Neural progenitor cell (in vitro differentiated cells): ENCODE results near the gene KRTAP5-6. TPM values are rescaled to one million over a fixed set of nuclear protein-coding genes. Genes with fewer than 3 reads are reported as not detected.

Experiments
- DNase-seq: peaks from one replicate; pipeline ENCODE4 v3.0.0-alpha.2; 2016; ENCODE audit warnings: low spot score
- H2AFZ ChIP-seq: fragments of 200-600 bp; sonication (generic); replicated peaks from 2 replicates; pipeline ENCODE4 v1.6.1; 2016; ENCODE audit warnings: antibody characterized with exemption
- H3F3A ChIP-seq: fragments of 200-600 bp; sonication (generic); 2 replicates; pipeline ENCODE4 v1.6.1; 2016; ENCODE audit warnings: antibody characterized with exemption, low read depth
- H3K27ac ChIP-seq: fragments of 200-600 bp; sonication (generic); 2 replicates; pipeline ENCODE4 v1.5.1; 2016; ENCODE audit warnings: mild to moderate bottlenecking
- H3K27me3 ChIP-seq: fragments of 200-600 bp; sonication (generic); 2 replicates; pipeline ENCODE4 v1.6.1; 2016; ENCODE audit warnings: mild to moderate bottlenecking, moderate library complexity
- H3K36me3 ChIP-seq: fragments of 200-600 bp; sonication (generic); 2 replicates; pipeline ENCODE4 v1.5.1; 2016
- H3K4me1 ChIP-seq: fragments of 200-600 bp; sonication (generic); 2 replicates; pipeline ENCODE4 v1.6.1; 2016; ENCODE audit warnings: mixed run types
- H3K4me2 ChIP-seq: fragments of 200-600 bp; sonication (generic); 2 replicates; pipeline ENCODE4 v1.6.1; 2016
- H3K4me3 ChIP-seq: fragments of 200-600 bp; sonication (generic); 2 replicates; pipeline ENCODE4 v1.5.1; 2016
- H3K79me2 ChIP-seq: fragments of 200-600 bp; sonication (generic); 2 replicates; pipeline ENCODE4 v1.6.1; 2016; ENCODE audit warnings: low read depth
- H3K9ac ChIP-seq: fragments of 200-600 bp; sonication (generic); 2 replicates; pipeline ENCODE4 v1.6.1; 2016
- H3K9me3 ChIP-seq: fragments of 200-600 bp; sonication (generic); 2 replicates; pipeline ENCODE4 v1.5.1; 2016; ENCODE audit warnings: low read depth
- H4K20me1 ChIP-seq: fragments of 200-600 bp; sonication (generic); 2 replicates; pipeline ENCODE4 v1.6.1; 2016; ENCODE audit warnings: low read depth
- H3K27ac Mint-ChIP-seq: 3 replicates; pipeline ENCODE4 v1.8.0; 2021; ENCODE audit warnings: mixed read lengths
- H3K27me3 Mint-ChIP-seq: 2 replicates; pipeline ENCODE4 v1.8.0; 2022; ENCODE audit warnings: low read depth, mild to moderate bottlenecking, inconsistent platforms, moderate library complexity, mixed read lengths; ENCODE audit not compliant: insufficient read depth
- H3K36me3 Mint-ChIP-seq: 3 replicates; pipeline ENCODE4 v1.8.0; 2021; ENCODE audit warnings: mixed read lengths
- H3K4me1 Mint-ChIP-seq: 3 replicates; pipeline ENCODE4 v1.8.0; 2021; ENCODE audit warnings: mixed read lengths
- H3K4me3 Mint-ChIP-seq: 3 replicates; pipeline ENCODE4 v1.8.0; 2021; ENCODE audit warnings: mild to moderate bottlenecking, moderate library complexity, mixed read lengths
- H3K9me3 Mint-ChIP-seq: 3 replicates; pipeline ENCODE4 v1.8.0; 2020; ENCODE audit warnings: mixed read lengths
- CTCF ChIP-seq: fragments of 200-600 bp; sonication (generic); IDR thresholded peaks from 2 replicates; pipeline ENCODE4 v1.5.1; 2017; ENCODE audit warnings: antibody characterized with exemption, mild to moderate bottlenecking
- EZH2 ChIP-seq: fragments of 200-600 bp; sonication (generic); IDR thresholded peaks from 2 replicates; pipeline ENCODE4 v1.6.1; 2017; ENCODE audit warnings: antibody characterized with exemption, mild to moderate bottlenecking, moderate library complexity
- EZH2phosphoT487 ChIP-seq: fragments of 200-600 bp; sonication (generic); IDR thresholded peaks from 2 replicates; pipeline ENCODE4 v1.6.1; 2017; ENCODE audit warnings: antibody characterized with exemption
- total RNA-seq: library from RNA; depleted of rRNA; stranded (reverse); fragments of >200 nt; gene quantifications from 2 replicates; pipeline ENCODE4 v1.2.3, GENCODE V29; 2015; ENCODE audit warnings: low replicate concordance

Gene KRTAP5-6
- total RNA-seq, 1 donor from 2014 or later, result not detected

GRCh38 chr11:1694064-1694845 lies 2.7 kb upstream of the KRTAP5-6 start:
- Mint-ChIP-seq H3K4me3 (peak overlapping the region; percentile 24), H3K36me3 (no peaks in the 10 kb centered on the region), H3K27ac (no peak overlapping the region), H3K27me3 (peaks cover 14% of the 10 kb centered on the region), H3K4me1 (peaks cover 13% of the 10 kb centered on the region), H3K9me3 (peaks cover 3% of the 10 kb centered on the region)
- no peaks in the 10 kb centered on the region for H3K79me2 ChIP-seq
- TF ChIP-seq EZH2 (no peak), CTCF (peak; percentile 95)
- no peaks in the 10 kb centered on the region for H3K9me3 ChIP-seq
- peak; percentile 94 for DNase-seq
- H3K36me3 ChIP-seq, result no peaks in the 10 kb centered on the region
- peak overlapping the region; percentile 80 for H2AFZ ChIP-seq
- H3K27me3 ChIP-seq, result peaks cover 9% of the 10 kb centered on the region
- peaks cover 5% of the 10 kb centered on the region for H3K4me1 ChIP-seq
- H3K4me3 ChIP-seq, result peak overlapping the region; percentile 48
- no peak overlapping the region for H3K27ac ChIP-seq
- H4K20me1 ChIP-seq, result no peaks in the 10 kb centered on the region
- H3K4me2 ChIP-seq, result peak overlapping the region; percentile 87
- H3F3A ChIP-seq, result peaks cover 3% of the 10 kb centered on the region
- no peak overlapping the region for H3K9ac ChIP-seq

GRCh38 chr11:1694846-1695547 lies 2.0 kb upstream of the KRTAP5-6 start:
- Mint-ChIP-seq H3K4me1 (peaks cover 13% of the 10 kb centered on the region), H3K27ac (no peak overlapping the region), H3K36me3 (no peaks in the 10 kb centered on the region), H3K27me3 (peaks cover 15% of the 10 kb centered on the region), H3K9me3 (peaks cover 3% of the 10 kb centered on the region), H3K4me3 (no peak overlapping the region)
- TF ChIP-seq EZH2, result no peak
- TF ChIP-seq EZH2phosphoT487, result no peak
- TF ChIP-seq CTCF, result no peak
- Histone ChIP-seq H3K4me1 (peaks cover 5% of the 10 kb centered on the region), H3K79me2 (no peaks in the 10 kb centered on the region), H3K9me3 (no peaks in the 10 kb centered on the region), H2AFZ (no peak overlapping the region), H3K9ac (no peak overlapping the region), H4K20me1 (no peaks in the 10 kb centered on the region), H3K36me3 (no peaks in the 10 kb centered on the region), H3F3A (peaks cover 3% of the 10 kb centered on the region), H3K27ac (no peak overlapping the region), H3K4me3 (no peak overlapping the region), H3K4me2 (no peak overlapping the region), H3K27me3 (peaks cover 9% of the 10 kb centered on the region)
- no peak for DNase-seq

GRCh38 chr11:1695548-1696108 lies 1.4 kb upstream of the KRTAP5-6 start:
- Mint-ChIP-seq H3K4me3 (peak overlapping the region; percentile 54), H3K36me3 (no peaks in the 10 kb centered on the region), H3K27ac (no peak overlapping the region), H3K9me3 (peaks cover 4% of the 10 kb centered on the region), H3K27me3 (peaks cover 17% of the 10 kb centered on the region), H3K4me1 (peaks cover 18% of the 10 kb centered on the region)
- Histone ChIP-seq H3K9ac (no peak overlapping the region), H3K27ac (no peak overlapping the region), H4K20me1 (no peaks in the 10 kb centered on the region), H3K4me1 (peaks cover 6% of the 10 kb centered on the region), H3K4me3 (no peak overlapping the region), H3K9me3 (no peaks in the 10 kb centered on the region), H3K79me2 (no peaks in the 10 kb centered on the region), H3K27me3 (peaks cover 9% of the 10 kb centered on the region), H2AFZ (no peak overlapping the region), H3F3A (peaks cover 3% of the 10 kb centered on the region), H3K36me3 (no peaks in the 10 kb centered on the region), H3K4me2 (no peak overlapping the region)
- TF ChIP-seq EZH2, result no peak
- no peak for TF ChIP-seq CTCF
- TF ChIP-seq EZH2phosphoT487, result no peak
- no peak for DNase-seq
